IPS-11a (cell line): ENCODE data around the gene CD3G.
"Not testable (repeated sequence)": the region's sequence is repeated elsewhere in the genome, so short reads cannot be mapped to it uniquely, and the experiment has no call there.

Experiments
- H3K4me3 ChIP-seq: one replicate; pipeline ENCODE4 v1.5.1; 2013; ENCODE audit warnings: low read depth, low read length, control low read depth

CD3G gene

GRCh38 chr11:118343981-118344515 is at the start of gene CD3G:
Gene CD3G, plus strand, starts transcription at chr11:118344344. Its CDS starts 80 bp downstream, at chr11:118344424.
- H3K4me3 ChIP-seq, result no peak within 1 kb of the TSS

- no peak overlapping the region for H3K4me3 ChIP-seq
Observed at GRCh38 chr11:118295199-118295598, 48.9 kb upstream of the CD3G start.

- no peak overlapping the region for H3K4me3 ChIP-seq
Observed at GRCh38 chr11:118295815-118296454, 48.2 kb upstream of the CD3G start.

DNA sequence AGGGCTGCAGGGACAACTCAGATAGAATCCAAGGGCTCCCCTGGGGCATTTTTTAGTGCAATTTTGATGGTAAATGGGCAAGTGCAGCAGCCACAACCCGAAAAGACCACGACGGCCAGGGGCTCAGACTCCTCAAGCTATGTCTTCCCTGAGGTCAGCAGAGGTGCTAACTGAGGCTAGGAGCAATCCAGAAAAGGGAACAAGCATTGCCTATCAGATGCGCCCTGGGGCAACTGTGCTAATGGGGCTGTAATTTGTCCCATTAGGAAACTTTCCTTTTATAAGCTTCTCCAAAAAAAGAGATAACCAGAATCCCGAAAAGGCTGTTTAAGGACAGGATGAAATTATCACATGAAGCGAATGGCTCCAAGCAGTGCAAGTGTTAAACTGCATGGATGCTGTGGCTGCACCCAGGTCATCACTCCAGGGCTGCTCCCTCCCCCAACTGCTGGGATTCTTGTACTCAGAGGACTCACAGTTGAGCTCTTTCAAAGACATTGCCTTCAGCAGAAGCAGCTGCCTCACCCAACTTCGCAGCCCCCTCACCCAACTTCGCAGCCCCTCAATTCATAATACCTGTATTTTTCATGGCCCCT is 42.4 kb upstream of the CD3G start:
- no peak overlapping the region for H3K4me3 ChIP-seq

DNA sequence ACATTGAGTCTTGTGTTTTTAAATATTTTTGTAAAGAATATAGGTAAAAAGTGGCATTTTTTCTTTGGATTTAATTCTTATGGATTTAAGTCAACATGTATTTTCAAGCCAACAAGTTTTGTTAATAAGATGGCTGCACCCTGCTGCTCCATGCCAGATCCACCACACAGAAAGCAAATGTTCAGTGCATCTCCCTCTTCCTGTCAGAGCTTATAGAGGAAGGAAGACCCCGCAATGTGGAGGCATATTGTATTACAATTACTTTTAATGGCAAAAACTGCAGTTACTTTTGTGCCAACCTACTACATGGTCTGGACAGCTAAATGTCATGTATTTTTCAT is 39.9 kb upstream of the CD3G start:
- H3K4me3 ChIP-seq, result no peak overlapping the region

GRCh38 chr11:118304568-118305248 is 39.4 kb upstream of the CD3G start, which contains the start of gene CD3E:
Gene CD3E, plus strand, starts transcription at chr11:118304730. Its CDS starts 223 bp downstream, at chr11:118304953.
- no peak within 1 kb of the TSS for H3K4me3 ChIP-seq

- no peak overlapping the region for H3K4me3 ChIP-seq
Observed at GRCh38 chr11:118305726-118306125, 38.4 kb upstream of the CD3G start.

GRCh38 chr11:118306556-118306955 is 37.6 kb upstream of the CD3G start:
- no peak overlapping the region for H3K4me3 ChIP-seq

GRCh38 chr11:118308995-118309528 is 35.1 kb upstream of the CD3G start:
- H3K4me3 ChIP-seq, result not testable (repeated sequence)

DNA sequence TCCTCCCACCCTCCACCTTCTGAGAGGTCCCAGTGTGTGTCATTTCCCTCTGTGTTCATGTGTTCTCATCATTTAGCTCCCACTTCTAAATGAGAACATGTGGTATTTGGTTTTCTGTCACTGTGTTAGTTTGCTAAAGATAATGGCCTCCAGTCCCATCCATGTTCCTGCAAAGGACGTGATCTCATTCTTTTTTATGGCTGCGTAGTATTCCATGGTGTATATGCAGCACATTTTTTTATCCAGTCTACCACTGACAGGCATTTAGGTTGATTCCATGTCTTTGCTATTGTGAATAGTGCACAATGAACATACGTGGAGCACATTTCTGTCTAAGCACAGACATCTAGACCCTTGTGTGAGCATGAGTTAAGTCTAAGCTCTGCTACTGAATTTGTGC is 33.9 kb upstream of the CD3G start:
- no peak overlapping the region for H3K4me3 ChIP-seq

DNA sequence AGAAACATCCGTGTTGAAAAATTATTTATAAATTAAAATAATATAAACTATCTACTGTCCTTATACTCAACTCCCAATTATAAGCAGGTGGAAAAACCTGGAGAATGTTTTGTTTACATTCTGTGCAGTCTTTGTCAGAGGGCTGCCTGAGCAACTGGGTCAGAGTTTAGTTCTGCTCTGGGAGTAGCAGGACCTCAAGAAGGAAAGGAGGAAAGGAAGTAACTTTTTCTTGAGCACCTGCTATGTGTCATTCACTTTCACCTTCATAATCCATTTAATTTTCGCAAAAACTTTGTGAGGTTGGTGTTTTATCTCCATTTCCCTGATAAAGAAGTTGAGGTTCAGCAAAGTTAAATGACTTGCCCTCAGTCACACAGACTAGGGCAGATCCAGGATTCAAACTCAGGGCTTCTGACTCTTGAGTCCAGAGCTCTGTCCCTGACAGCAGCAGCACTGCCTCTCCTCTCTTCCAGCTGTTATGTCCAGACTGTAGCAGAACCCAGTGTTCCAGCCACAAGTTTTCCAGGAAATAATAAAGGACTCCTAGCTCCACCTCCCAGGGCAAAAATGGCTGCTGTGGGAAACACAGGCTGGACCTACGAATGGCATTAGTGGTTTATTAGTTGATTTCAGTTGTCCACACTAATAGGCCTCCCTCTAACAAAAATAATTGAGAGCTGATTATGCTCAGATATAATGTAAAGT is 33.2 kb upstream of the CD3G start:
- no peak overlapping the region for H3K4me3 ChIP-seq

- H3K4me3 ChIP-seq, result no peak overlapping the region
Observed at GRCh38 chr11:118311518-118311917, 32.6 kb upstream of the CD3G start.

- no peak overlapping the region for H3K4me3 ChIP-seq
Observed at GRCh38 chr11:118312328-118312727, 31.8 kb upstream of the CD3G start.

DNA sequence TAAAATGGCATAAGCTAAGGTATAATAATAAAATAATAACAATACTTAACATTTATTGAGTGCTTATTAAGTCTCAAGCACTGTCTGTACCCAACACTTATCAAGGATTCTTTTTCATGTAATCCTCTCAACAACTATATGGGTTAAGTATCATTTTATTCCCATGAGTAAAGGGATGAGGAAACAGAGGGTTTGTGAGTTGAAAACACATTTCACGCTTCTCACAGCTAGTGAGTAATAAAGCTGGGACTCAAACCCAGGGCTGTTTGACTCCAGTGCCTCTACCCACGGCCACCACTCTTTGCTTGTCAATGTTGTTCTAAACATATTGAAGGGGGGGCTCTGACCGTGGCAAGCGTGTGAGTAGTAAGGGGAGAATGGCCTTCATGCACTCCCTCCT is 30.9 kb upstream of the CD3G start:
- H3K4me3 ChIP-seq, result no peak overlapping the region

GRCh38 chr11:118314988-118315411 is 29.1 kb upstream of the CD3G start:
- no peak overlapping the region for H3K4me3 ChIP-seq

DNA sequence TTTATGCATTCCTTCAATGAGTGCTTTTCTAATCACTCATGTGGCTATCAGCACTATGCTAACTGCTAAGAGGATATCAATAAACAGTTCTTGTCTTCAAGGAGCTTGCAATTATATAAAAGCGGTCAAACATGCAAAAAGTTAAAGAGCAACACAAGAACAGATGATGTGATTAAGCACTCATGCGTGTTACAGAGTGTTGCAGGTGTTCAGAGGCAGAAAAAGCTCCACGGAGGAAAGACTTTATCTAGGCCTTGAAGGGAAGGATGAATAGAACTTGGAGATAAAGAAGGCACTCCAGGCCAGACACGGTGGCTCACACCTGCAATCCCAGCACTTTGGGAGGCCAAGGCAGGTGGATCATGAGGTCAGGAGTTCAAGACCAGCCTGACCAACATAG is 26.0 kb upstream of the CD3G start:
- no peak overlapping the region for H3K4me3 ChIP-seq

DNA sequence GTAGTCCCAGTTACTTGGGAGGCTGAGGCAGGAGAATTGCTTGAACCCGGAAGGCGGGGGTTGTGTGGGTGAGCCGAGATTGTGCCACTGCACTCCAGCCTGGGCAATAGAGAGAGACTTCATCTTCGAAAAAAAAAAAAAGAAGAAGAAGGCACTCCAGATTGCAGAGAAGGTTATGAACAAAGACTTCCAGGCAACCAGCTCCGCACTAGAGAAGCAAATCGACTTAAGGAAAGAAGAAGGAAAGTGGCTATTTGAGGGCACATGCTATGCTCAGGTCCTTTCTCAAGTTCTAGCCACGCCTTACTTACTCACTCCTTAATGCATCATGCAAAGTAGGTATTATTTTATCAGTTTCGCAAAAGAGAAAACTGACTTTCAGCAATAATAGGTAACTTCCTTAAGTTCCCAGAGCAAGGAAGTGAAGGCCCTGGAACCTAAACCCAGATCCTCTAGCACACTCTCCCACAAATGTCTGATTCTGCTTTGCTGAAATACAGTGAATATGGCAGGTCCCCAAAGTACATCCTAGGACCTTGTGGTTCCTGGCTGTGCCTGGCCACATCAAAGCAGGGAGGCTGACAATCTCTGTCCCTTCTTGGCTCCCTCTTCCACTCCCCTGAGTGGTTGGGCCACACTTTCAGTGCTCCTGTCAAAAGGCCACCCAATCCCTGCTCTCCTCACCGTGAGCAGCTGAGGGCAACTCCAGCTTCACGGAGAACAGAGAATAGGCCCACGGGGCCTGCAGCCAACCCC is 25.4 kb upstream of the CD3G start:
- no peak overlapping the region for H3K4me3 ChIP-seq

GRCh38 chr11:118319337-118319707 is 24.8 kb upstream of the CD3G start:
- no peak overlapping the region for H3K4me3 ChIP-seq

GRCh38 chr11:118320515-118320914 is 23.6 kb upstream of the CD3G start:
- H3K4me3 ChIP-seq, result no peak overlapping the region

DNA sequence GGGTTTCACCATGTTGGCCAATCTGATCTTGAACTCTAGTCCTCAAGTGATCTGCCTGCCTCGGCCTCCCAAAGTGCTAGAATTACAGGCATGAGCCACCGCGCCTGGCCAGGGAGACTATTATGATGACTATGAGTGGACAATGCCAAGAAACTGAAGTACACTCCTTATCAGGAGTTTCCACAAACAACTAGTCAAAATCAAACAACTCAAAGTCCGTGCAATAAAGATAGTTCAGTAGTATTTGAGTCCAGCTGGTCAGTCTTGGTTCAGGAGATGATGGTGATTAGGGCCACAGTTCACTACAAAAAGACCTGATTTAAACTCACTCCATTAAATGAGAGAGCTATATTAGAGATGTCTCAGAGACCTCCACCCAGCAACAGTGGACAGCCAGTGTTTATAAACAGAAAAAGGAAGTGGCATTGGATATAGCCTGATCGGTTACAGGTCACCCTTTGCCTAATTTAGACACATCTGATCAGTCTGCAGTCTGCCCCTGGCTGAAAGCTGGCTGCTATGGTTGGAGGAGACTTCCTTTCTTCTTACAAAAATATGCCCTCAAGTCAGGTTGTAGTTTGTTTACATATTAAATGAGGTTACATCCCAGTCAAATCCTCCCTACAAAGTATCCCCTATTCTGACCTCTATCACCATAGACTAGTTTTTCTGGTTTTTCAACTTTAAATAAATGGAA is 22.6 kb upstream of the CD3G start:
- H3K4me3 ChIP-seq, result no peak overlapping the region
